Stomach (tissue), 9 donors: ENCODE data around the gene SEMA3A. TPM values are rescaled to one million over a fixed set of nuclear protein-coding genes. Genes with fewer than 3 reads are reported as not detected.

Experiments used
- DNase-seq, 2 donors: peaks; one replicate each; pipeline versions ENCODE4 v3.0.0 to v3.0.0-alpha.2; 2013 to 2019
- H3K27ac ChIP-seq, 5 donors: fragments of 200-600 bp in 4 of 5; sonication (generic) in 4 of 5; one replicate each; pipeline ENCODE4 v1.5.1; 2013 to 2019; ENCODE audit warnings: mild to moderate bottlenecking in 1 of 5, moderate library complexity in 1 of 5
- H3K27me3 ChIP-seq, 3 donors: fragments of 200-600 bp; sonication (generic); one replicate each; pipeline ENCODE4 v1.5.1; 2017 to 2019; ENCODE audit warnings: mixed run types in 1 of 3
- H3K36me3 ChIP-seq, 4 donors: fragments of 200-600 bp; sonication (generic); 1 replicate in 3 of 4; 2 replicates in 1 of 4; pipeline ENCODE4 v1.5.1; 2016 to 2019
- H3K4me1 ChIP-seq, 4 donors: fragments of 200-600 bp; sonication (generic); one replicate each; pipeline ENCODE4 v1.5.1; 2016 to 2019
- H3K4me3 ChIP-seq, 4 donors: fragments of 200-600 bp; sonication (generic) in 3 of 4; one replicate each; pipeline ENCODE4 v1.5.1; 2016 to 2019; ENCODE audit warnings: mild to moderate bottlenecking in 1 of 4
- H3K9me3 ChIP-seq, 4 donors: fragments of 200-600 bp; sonication (generic); one replicate each; pipeline ENCODE4 v1.5.1; 2016 to 2019
- CTCF ChIP-seq, 7 experiments: fragments of 450-650 bp in 4 of 7; fragments of 200-600 bp in 3 of 7; sonication (generic) in 3 of 7; IDR thresholded peaks; one replicate each; pipeline ENCODE4 v1.5.1; 2016 to 2019; ENCODE audit warnings: antibody characterized with exemption in 7 of 7, control low read depth in 2 of 7, mild to moderate bottlenecking in 1 of 7
- EP300 ChIP-seq: sonication (generic); formaldehyde crosslinking; IDR thresholded peaks from one replicate; pipeline ENCODE4 v1.6.1; 2017; ENCODE audit warnings: antibody characterized with exemption
- POLR2A ChIP-seq, 4 donors: fragments of 450-650 bp; IDR thresholded peaks; one replicate each; pipeline ENCODE4 v1.6.1; 2016; ENCODE audit warnings: antibody characterized with exemption in 4 of 4, control low read depth in 2 of 4, mild to moderate bottlenecking in 1 of 4, moderate library complexity in 1 of 4
- POLR2AphosphoS5 ChIP-seq, 3 donors: sonication (generic); formaldehyde crosslinking; IDR thresholded peaks; one replicate each; pipeline ENCODE4 v1.6.1; 2016; ENCODE audit warnings: antibody characterized with exemption in 3 of 3
- WGBS, 5 donors: extraction: QIAGEN DNeasy Blood & Tissue Kit in 3 of 5; methylation state at CpG; one replicate each; pipeline versions ENCODE4 v1.1.5 to v1.1.7; 2013 to 2018; 5-methylcytosine and 5-hydroxymethylcytosine counted together
- intact Hi-C: fragments of 100-400 bp; cut with DNase I; formaldehyde crosslinking; loops from one replicate; pipeline ENCODE4 v1.15.1; 2023; ENCODE audit warnings: low total_unique reads
- polyA plus RNA-seq, 3 donors: library from polyadenylated mRNA; stranded (reverse); fragments of 200-250 nt; gene quantifications; one replicate each; pipeline ENCODE4 v1.2.3, GENCODE V29; 2013
- total RNA-seq, 5 donors: library from RNA; depleted of rRNA; stranded (reverse); fragments of >200 nt; gene quantifications; one replicate each; pipeline versions ENCODE4 v1.1.0 to v1.2.3, GENCODE V29; 2014 to 2016
- donor health status: healthy with polysubstance abuse.
- donor health status: Bipolar disorder and iron deficiency.
- donor health status: healthy.

Gene SEMA3A
- total and polyA plus RNA-seq, 8 donors: 0.31 to 34.8 (median 2.8) TPM

- TF ChIP-seq POLR2AphosphoS5 (IDR thresholded peaks at IDR 0.05) (no peak), EP300 (no peak), CTCF (IDR thresholded peaks at IDR 0.05) (no peak), POLR2A (IDR thresholded peaks at IDR 0.05) (no peak)
- DNase-seq: no peak
- Histone ChIP-seq H3K4me3 (no peak overlapping the region), H3K27ac (no peak overlapping the region), H3K9me3 (no peaks in the 10 kb centered on the region), H3K4me1 (no peaks in the 10 kb centered on the region), H3K27me3 (no peaks in the 10 kb centered on the region), H3K36me3 (no peaks in the 10 kb centered on the region)
- intact Hi-C loops: no loop called here
Measured at GRCh38 chr7:83913174-83913573, 281.4 kb downstream of the SEMA3A start.

GRCh38 chr7:83908526-83908925 is 286.1 kb downstream of the SEMA3A start:
- intact Hi-C loops: no loop called here
- 81 to 90% (median 86%) methylated on average over 2 of the region's 2 CpGs for WGBS, 5 donors
- no peaks in the 10 kb centered on the region for H3K4me1 ChIP-seq
- H3K9me3 ChIP-seq: no peaks in the 10 kb centered on the region
- H3K27ac ChIP-seq: no peak overlapping the region
- H3K36me3 ChIP-seq: no peaks in the 10 kb centered on the region
- no peak for DNase-seq
- TF ChIP-seq POLR2A (IDR thresholded peaks at IDR 0.05): no peak
- H3K27me3 ChIP-seq: no peaks in the 10 kb centered on the region
- no peak overlapping the region for H3K4me3 ChIP-seq
